ENCODE measurements around the gene FAM151A.
"Not testable (repeated sequence)": the region's sequence is repeated elsewhere in the genome, so short reads cannot be mapped to it uniquely, and the experiment has no call there.

The FAM151A gene

DNA sequence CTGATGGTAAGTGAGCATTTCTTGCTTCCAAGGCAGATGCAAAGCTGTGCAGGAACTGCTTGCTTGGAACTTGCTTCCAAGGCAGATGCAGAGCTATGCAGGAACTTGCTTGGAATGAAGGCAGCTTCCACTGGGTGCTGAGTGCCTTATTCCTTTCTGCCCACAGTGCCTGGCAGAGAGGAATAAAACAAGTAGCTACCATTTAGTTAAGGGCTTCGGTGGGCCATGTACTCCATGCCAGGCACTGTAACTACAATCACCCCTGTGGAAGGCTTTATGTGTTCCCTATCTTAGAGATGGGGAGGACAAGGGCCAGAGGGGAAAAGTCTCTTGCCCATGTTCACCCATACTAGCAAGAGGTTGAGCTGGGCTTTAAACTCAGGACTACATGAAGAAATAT lies 26.6 kb upstream of the FAM151A start:
- no peak overlapping the region for H3K4me3 ChIP-seq (ENCODE audit: low read depth, low read length)
- DNase-seq (ENCODE audit: low read depth), result no peak
- TF ChIP-seq, protein P1, sequence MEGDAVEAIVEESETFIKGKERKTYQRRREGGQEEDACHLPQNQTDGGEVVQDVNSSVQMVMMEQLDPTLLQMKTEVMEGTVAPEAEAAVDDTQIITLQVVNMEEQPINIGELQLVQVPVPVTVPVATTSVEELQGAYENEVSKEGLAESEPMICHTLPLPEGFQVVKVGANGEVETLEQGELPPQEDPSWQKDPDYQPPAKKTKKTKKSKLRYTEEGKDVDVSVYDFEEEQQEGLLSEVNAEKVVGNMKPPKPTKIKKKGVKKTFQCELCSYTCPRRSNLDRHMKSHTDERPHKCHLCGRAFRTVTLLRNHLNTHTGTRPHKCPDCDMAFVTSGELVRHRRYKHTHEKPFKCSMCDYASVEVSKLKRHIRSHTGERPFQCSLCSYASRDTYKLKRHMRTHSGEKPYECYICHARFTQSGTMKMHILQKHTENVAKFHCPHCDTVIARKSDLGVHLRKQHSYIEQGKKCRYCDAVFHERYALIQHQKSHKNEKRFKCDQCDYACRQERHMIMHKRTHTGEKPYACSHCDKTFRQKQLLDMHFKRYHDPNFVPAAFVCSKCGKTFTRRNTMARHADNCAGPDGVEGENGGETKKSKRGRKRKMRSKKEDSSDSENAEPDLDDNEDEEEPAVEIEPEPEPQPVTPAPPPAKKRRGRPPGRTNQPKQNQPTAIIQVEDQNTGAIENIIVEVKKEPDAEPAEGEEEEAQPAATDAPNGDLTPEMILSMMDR (IDR thresholded peaks at IDR 0.05; ENCODE audit: control insufficient read depth, extremely low read depth, insufficient read depth), result no peak

DNA sequence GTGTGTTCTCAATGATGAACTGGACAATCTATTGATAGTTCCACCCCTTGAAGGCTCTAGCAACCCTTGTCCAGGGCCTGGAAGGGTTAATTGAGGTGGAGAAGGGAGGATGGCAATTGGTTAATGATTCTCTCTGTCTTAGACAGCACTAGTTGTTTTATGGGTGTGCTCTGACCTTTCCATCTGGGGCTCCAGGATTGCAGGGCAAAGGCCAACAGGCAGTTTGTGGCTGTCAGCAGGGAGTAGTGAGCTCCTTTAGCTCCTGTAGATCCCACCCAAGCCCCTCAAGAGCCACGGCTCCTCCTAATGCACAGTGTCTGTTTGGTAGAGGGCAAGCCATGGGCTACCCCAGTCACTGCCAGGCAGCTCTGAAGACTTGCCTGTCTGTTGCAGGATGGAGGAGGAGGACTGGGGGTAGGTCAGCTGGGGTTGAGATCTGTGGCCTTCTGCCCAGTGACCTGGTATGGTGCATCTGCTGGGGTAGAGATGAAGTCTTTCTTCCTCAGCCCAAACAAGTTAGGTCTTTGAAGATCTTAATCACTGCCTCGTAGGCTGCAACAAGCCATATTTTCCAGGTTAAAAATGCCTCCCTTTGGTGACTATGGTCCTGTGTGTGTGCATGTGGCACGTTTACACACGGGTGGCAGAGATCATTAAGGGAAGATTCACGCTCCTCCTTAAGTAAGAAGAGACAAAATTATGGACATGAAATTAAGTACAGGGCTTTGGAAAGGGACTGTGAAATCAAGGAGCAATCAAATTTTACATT lies 26.0 kb upstream of the FAM151A start:
- TF ChIP-seq, protein P1 (IDR thresholded peaks at IDR 0.05; ENCODE audit: control insufficient read depth, extremely low read depth, insufficient read depth), result no peak
- DNase-seq (ENCODE audit: low read depth), result no peak

DNA sequence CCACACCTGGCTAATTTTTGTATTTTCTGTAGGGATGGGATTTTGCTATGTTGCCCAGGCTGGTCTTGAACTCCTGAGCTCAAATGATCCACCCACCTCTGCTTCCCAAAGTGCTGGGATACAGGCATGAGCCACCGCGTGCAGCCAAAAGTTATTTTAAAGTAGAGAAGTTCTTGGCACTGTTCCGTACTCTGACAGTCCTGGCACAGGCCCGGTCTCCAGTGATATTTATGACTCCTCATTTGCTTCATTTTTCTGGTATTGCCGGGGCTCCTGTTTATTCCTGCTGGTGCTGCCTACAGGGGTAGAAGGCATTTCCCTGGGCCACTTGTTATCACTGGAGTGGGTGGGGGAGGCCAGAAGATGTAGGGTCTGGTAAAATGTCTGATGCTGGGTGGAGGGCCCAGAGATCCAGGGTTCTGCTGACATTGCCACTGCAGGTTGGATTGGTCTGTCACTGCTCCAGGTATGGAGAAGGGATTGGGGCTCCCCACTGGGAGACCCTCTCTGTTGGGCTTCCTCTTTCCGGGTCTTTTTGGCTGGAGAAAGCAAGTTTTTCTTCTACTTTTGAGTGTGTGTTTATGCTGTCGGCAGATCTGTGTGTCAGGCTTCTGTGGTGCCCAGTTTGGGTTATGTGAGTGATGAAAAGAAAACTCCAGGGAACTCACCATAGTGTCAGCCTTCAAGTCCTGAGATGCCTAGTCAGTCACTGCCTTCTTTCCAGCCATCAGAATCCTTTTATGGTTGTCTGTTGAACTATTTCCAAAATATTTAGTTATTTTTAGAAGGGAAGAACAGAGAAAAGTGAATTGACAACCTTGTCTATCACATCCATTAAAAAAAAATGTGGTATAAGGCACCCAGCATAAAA lies 22.7 kb upstream of the FAM151A start:
- TF ChIP-seq, protein P1 (IDR thresholded peaks at IDR 0.05; ENCODE audit: control insufficient read depth, extremely low read depth, insufficient read depth), result no peak
- DNase-seq (ENCODE audit: low read depth), result no peak
- no peak overlapping the region for H3K4me3 ChIP-seq (ENCODE audit: low read depth, low read length)

More for the DNA sequence above, 26.0 kb upstream of the FAM151A start:
- H3K4me3 ChIP-seq (ENCODE audit: low read depth, low read length), result no peak overlapping the region

DNA sequence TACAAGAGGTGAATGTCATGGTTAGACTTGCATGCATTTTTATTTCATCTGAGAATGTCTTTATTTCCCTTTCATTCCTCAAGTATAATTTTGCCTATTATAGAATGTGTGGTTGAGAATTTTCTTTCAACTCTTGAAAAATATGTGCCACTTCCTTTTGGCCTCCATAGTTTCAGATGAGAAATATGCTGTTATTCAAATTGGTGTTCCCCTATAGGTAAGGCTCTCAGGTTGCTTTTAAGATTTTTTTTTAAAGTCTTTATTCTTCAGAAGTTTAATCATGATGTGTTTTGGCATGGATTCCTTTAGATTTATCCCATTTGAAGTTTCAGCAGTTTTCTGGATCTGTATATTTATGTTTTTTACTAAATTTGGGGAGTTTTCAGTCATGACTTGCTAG lies 20.4 kb upstream of the FAM151A start:
- no peak for DNase-seq (ENCODE audit: low read depth)
- TF ChIP-seq, protein P1 (IDR thresholded peaks at IDR 0.05; ENCODE audit: control insufficient read depth, extremely low read depth, insufficient read depth), result no peak
- no peak overlapping the region for H3K4me3 ChIP-seq (ENCODE audit: low read depth, low read length)

DNA sequence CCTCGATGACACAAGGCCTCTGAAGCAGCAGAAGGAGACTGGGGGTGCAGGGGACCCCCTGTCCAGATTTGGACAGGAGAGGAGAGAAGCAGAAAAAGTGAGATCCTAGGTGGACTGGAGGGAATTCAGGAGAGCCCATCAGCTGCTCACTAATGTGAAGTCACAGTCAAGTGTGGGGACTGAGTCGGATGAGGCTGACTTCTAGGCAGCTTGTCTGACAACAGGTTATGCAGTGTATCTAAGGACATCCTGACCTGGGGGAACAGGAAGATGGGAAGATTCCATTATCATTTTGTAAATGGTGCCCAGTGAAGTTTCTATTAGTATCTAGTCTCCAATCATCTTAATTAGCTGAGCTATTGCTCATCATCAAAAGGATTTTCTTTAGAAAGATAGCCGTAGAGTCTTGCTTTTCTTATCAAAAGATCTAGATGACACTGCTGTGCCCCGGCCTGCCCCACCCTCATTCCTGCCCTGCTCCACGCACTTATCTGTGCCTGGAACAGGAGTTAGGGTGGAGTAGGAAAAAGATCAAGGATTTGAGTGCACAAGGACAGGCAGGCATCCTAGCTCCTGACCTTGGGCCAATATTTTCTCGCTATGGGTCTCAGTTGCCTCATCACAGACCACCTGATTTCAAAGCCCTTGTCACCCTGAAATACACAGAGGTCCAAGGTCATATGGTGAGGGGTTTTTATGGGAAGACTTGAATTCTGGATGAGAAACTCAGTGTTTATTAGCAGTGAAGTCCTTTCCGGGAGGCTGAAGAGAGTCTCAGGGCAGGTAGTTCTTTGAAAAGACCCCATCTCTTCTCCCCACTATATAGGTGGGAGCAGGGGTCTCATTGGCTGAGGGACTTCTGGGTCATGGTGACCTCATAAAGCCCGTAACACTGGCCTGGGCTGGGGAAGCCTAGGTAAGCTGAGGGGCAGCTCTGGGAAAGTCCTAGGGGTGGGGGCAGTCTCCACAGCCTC lies 17.8 kb upstream of the FAM151A start, which contains the start of gene MROH7:
TSS of gene MROH7 (plus strand) at position 924 of the 974 bp plus-strand sequence. CDS start 11,141 bp downstream, outside the sequence.
- TF ChIP-seq, protein P1 (IDR thresholded peaks at IDR 0.05; ENCODE audit: control insufficient read depth, extremely low read depth, insufficient read depth), result no peak
- no peak for DNase-seq (ENCODE audit: low read depth)
- H3K4me3 ChIP-seq (ENCODE audit: low read depth, low read length), result no peak within 1 kb of the TSS

DNA sequence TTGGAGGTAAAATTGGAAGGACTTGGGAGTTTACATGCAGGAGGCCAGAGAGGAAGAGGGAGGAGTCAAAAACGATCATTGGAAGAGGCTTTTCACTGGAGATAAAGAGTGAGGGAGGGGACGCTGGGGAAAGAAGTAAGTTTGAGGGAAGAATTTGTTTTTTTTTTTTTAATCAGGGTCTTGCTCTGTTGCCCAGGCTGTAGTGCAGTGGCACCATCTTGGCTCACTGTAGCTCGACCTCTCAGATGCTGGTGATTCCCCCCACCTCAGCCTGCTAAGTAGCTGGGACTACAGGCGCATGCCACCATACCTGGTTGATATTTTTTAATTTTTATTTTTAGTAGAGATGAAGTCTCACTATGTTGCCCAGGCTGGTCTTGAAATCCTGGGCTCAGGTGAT lies 17.0 kb upstream of the FAM151A start:
- TF ChIP-seq, protein P1 (IDR thresholded peaks at IDR 0.05; ENCODE audit: control insufficient read depth, extremely low read depth, insufficient read depth), result no peak
- H3K4me3 ChIP-seq (ENCODE audit: low read depth, low read length), result no peak overlapping the region
- no peak for DNase-seq (ENCODE audit: low read depth)

DNA sequence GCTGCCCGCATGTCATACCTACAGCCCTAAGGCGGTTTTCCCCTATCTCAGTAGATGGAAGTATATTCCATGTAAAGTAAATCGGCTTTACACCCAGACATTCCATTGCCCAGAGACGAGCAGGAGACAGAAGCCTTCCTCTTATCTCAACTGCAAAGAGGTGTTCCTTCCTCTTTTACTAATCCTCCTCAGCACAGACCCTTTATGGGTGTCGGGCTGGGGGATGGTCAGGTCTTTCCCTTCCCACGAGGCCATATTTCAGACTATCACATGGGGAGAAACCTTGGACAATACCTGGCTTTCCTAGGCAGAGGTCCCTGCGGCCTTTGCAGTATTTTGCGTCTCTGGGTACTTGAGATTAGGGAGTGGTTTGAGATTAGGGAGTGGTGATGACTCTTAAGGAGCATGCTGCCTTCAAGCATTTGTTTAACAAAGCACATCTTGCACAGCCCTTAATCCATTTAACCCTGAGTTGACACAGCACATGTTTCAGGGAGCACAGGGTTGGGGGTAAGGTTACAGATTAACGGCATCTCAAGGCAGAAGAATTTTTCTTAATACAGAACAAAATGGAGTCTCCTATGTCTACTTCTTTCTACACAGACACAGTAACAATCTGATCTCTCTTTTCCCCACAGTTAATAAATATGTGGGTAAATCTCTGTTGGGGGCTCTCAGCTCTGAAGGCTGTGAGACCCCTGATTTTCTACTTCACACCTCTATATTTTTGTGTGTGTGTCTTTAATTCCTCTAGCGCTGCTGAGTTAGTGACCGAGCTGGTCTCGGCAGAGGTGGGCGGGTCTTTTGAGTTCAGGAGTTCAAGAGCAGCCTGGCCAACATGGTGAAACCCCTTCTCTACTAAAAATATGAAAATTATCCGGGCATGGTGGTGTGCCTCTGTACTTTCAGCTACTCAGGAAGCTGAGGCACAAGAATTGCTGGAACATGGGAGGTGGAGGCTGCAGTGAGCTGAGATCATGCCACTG lies 13.4 kb upstream of the FAM151A start:
- not testable (repeated sequence) for H3K4me3 ChIP-seq (ENCODE audit: low read depth, low read length); DNase-seq (ENCODE audit: low read depth)

DNA sequence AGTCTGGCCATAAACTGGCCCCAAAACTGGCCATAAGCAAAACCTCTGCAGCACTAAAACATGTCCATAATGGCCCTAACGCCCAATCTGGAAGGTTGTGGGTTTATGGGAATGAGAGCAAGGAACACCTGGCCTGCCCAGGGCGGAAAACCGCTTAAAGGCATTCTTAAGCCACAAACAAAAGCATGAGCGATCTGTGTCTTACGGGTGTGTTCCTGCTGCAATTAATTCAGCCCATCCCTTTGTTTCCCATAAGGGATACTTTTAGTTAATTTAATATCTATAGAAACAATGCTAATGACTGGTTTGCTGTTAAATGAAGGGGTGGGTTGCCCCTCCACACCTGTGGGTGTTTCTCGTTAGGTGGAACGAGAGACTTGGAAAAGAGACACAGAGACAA lies 12.5 kb upstream of the FAM151A start:
- DNase-seq (ENCODE audit: low read depth), result not testable (repeated sequence)

More for the DNA sequence above, 12.5 kb upstream of the FAM151A start:
- H3K4me3 ChIP-seq (ENCODE audit: low read depth, low read length), result not testable (repeated sequence)
